GM19397 (cell line): ENCODE data around the gene PRKG1.
"Not testable (repeated sequence)": the region's sequence is repeated elsewhere in the genome, so short reads cannot be mapped to it uniquely, and the experiment has no call there.

Source experiments
- ATAC-seq: cut with Tn5 transposase; IDR thresholded peaks from one replicate; pipeline ENCODE4 v1.9.1; 2021; ENCODE audit warnings: mild to moderate bottlenecking, moderate library complexity; ENCODE audit not compliant: unreplicated experiment

The PRKG1 gene

DNA sequence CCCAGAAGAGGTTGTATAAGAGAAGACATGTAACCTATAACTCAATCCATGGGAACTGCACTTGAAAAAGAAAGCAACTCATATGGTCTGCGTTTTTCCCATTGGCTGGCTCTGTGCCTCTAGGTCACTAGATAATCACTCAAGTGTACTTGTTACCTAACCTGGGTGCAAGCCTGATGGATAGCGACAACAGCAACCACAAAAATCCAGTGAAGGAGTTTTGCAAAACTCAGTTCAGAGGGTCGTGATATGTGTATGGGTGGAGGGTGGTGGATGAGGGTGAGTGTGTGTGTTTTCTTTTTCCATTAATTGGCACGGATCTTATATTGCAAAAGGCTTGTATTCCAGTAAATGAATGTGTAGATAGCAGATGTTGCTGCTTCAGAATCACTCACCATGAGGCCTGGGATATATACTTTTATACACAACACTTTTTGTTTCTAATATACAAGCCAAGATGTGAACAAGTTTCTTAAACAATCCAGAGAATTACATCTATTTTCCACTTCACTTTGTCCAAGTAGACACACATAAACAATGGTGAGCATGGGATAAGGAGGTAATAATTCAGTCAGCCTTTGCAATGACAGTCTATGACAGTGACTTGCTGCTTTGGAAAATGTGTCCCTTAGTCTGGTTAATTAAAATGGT is 952.9 kb downstream of the PRKG1 start:
- no peak for ATAC-seq

DNA sequence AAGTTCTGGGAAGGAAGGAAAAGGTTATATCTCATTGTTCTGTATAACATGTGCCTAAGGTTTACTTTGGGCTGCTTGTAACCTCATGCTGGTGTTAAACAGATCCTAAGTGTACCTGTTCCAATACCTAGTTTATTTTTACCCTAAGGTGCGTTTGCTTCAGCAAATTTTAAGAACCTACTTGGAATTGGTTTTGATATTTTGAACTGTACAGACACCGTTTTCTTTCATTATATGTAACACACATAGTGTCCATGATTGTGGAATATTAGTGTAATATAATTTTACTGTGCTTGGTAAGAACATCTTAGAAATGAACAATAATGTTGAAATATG is 954.2 kb downstream of the PRKG1 start:
- ATAC-seq: no peak

DNA sequence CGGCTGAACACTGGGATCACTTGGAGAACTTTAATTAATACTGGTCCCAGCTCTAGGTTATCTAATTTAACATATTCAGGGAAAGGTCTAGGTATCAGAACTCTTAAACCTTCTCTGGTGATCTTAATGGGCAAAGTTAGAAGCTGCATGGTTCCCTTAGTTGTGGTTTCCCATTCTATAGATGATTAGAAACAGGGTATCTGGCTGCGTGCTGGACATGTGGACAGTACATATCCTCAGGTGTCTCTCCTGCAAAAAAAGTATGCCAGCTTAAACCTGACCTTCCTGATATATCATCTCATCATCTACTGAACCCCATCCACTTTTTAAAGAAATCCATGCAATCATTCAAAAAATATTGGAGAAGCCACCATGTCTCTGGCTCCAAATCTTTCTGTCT is 955.3 kb downstream of the PRKG1 start:
- no peak for ATAC-seq

DNA sequence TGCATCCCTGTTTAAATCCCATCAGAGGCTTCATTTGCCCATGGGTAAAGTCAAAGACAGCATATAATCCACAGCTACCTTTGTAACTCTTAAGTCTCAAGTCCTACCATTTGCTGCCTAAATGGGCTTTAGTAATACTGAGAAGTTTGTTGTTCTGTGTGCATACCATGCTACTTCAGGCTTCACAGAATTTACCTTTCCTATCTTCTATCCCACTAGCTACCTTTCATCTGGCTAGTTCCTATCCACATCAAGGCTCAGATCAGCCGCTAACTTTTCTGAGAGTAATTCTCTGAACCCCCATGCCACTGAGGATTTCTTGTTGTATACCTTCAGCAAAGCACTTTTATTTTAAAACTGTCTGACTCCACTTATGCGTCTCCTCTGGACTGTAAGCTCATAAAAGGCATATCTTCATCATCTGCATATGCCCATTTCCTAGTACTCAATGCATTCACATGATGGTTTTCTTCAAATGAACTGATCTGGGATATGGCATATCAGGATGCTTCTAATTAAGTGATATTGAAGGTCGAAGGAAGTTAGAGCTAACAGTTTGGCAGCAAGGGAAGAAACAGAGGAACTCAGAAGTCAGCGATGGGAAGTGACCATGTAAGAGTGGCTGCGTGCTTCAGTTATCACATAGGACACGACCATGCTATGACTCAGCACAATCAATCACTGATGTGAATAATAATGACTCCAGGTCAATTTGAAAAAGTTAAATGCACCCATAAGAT is 955.9 kb downstream of the PRKG1 start:
- no peak for ATAC-seq

DNA sequence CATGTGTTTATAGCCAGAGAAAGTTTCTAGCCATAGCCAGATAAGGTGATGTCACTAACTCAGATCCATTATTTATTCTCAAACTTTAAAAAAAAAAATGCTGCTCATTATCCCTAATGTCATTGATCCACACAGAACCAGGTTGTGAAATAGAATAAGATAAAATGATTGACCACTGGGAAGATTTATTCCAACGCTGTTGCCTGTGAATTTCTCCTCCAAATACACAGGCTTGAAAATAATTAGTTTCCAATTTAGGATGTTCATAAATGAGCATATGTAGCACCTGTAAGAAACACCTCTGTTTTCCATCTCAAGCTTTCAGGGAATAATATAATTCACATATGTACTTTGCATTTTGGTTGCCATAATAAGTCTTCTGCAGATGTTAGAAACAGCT is 956.7 kb downstream of the PRKG1 start:
- ATAC-seq: no peak

DNA sequence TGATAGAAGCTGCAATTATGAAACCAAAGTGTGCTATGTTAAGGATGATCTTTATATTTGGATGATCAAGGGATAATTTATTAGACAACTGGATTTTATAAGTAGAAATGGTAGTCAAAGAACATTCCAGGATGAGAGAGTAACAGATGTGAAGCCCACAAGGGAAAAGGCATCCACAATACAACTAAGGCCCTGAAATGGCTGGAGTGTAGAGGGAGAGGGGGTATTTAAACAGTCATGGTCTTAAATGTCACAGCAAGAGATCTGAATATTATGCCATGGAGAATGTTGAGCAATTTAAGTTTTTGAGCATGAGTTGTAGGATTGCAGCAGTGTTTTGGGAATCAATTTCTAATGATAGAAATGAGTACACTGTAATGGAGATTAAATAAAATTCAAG is 957.5 kb downstream of the PRKG1 start:
- ATAC-seq: no peak

DNA sequence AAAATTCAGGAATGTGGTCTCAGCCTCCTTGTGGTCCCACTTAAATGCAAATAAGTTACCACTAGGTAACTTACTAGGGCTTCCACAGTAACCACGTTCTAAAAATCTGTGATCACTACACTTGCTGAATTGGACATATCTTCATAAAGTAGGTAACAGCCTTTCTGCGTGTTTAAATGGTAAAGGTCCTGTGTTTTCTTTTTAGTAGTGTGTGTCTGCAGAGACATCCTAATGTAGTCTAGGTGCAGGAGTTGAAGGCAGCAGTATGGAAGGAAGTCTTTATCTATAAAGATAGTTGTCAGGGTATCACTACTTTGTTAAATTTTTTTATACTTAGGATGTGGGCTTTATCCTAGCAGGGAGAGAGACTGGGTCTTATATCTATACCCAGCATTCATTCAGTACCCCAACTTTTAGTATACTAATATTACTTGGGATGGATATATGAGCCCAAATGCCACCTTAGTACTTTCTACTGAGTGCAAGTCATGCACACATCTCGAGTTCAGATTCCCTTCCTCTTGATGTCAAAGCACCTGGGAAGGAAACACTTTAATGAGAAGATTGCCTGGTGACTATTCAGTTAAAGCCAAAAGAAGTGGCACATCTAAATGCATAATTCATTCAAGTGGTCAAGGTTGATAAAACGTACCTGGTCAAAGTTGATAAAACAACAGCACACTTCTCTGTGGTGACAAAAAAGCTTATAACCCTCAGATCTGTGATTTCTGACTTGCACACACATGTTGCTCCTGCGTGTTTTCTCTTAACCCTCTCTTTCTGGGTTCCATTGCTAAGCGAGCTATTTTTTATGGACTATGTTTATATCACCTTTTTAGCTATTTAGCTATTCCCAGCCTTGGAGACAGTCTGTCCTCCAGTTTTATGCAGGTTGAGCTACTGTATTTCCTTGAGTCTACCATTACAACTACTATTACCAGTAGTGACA is 958.7 kb downstream of the PRKG1 start:
- ATAC-seq: no peak

DNA sequence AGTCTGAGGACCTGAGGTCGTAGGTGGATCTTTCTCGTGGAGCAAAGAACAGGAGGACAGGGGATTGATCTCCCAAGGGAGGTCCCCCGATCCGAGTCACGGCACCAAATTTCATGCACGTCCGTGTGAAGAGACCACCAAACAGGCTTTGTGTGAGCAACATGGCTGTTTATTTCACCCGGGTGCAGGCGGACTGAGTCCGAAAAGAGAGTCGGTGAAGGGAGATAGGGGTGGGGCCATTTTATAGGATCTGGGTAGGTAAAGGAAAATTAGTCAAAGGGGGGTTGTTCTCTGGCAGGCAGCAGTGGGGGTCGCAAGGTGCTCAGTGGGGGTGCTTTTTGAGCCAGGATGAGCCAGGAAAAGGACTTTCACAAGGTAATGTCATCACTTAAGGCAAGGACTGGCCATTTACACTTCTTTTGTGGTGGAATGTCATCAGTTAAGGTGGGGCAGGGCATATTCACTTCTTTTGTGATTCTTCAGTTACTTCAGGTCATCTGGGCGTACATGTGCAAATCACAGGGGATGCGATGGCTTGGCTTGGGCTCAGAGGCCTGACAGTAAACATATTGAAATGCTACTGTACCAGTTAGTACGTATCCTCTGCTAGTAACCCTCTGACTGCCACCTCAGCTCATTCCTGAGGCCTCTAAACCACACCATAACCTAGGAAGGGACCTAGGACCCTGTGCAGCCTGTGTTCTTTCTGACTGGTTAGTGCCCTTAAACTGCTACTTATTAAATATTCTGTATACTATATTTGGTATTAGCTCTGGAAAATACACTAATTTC is 964.9 kb downstream of the PRKG1 start:
- not testable (repeated sequence) for ATAC-seq

DNA sequence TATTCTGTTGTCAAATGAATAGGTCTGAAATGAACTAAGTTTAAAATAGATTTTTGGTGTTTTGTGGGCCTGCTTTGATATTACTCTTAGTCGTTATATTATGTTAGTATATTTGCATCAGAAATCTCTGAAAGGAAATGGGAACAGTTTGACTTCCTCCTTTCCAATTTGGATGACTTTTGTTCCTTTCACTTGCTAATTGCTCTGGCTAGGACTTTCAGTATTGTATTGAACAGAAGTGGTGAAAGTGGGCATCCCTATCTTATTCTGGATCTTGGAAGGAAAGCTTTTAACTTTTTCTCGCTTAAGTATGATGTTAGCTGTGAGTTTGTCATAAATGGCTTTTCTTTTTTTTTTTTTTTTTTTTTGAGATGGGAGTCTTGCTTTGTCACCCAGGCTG is 966.2 kb downstream of the PRKG1 start:
- no peak for ATAC-seq

DNA sequence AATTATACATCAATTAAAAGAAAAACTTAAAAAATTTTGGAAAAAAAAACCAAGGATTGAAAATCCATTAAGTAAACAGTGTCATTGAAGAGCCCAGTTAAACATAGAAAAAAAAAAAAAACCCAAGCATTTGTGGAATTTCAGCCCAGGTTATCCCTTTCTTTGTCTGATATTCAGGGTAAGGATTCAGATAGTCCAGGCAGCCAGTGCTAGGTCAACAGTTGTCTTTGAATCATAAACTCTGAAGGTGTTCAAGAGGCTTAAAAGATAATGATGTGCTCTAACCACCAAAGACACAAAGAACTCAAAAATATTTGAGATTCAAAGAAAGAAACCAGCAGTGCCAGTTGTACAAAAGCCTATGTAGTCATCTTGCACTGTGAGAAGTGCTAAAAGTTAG is 969.5 kb downstream of the PRKG1 start:
- no peak for ATAC-seq

DNA sequence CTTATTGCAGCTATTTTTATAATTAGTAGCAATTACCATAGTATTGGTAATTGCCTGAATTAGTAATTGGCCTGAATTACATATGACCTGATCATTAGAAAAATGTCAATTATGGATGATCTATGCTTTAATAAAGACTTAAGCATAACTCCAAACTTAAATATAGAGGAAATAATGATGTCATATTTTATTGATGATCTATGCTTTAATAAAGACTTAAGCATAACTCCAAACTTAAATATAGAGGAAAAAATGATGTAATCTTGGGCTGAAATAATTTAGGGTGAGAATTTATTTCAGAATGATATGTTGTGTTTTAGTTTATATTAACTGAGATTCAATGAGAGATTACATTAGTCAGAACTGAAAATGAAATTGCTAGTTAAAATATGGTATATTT is 973.8 kb downstream of the PRKG1 start:
- ATAC-seq: no peak

DNA sequence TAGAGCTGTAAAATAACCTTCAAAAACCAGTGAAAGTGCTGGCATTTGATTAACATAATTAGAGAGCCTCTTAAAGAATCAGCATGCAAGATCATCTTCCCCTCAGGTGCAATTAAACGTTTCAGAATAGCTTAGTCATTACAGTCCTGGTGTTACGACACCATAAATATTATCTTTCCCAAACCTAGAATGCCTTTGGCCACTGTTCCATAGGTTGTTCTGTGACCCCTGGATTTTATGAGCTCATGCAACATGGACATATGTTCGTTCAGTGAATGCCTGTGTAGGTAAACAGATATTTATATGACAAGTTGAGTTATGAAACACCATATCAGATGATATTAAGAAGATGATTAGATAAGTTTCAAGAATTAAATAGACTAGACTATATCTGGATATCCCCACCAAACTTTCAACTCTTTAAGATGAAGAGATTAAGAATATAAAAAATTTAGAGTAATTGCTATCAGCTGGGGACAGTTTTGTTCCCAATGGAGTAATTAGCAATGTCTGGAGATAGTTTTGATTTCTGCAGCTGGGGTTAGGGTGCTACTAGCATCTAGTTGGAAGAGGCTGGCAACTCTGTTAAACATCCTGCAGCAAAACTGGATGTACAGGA is 976.3 kb downstream of the PRKG1 start:
- no peak for ATAC-seq

DNA sequence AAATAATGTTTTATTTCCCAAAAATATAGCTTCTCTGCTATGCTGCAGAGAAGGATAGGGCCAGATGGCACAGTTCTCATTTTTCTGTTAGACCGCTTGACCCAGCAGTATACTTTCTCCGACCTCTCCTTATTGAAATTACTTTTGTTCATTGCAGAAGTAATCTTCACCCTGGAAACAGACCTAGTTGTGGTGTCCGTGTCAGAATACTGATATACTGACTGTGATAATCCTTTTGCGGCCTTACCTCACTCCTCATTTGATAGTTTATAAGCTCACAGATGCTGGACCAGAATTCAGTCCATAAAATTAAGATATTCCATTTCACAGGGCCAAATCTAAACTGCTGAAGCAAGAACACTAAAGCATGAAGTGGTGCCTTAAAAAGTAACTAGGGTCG is 979.2 kb downstream of the PRKG1 start:
- no peak for ATAC-seq

DNA sequence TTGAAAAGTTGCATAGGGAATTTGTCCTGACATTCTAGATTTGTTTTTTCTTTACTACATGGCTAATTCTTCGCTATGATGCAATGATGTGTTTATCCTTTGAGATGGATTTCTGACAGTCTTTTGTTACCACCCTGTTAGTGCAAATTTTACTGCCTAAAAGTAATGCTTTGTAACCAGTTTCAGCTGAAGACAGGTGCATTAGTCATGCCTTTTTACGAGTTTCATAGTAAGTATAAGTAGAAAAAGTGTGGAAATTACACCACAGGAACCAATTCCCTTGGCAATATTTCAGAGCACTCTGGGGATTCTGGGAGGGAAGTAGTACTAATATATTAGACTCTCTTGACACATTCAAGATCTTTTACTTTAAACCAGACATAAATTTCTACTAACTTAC is 982.0 kb downstream of the PRKG1 start:
- ATAC-seq: no peak

DNA sequence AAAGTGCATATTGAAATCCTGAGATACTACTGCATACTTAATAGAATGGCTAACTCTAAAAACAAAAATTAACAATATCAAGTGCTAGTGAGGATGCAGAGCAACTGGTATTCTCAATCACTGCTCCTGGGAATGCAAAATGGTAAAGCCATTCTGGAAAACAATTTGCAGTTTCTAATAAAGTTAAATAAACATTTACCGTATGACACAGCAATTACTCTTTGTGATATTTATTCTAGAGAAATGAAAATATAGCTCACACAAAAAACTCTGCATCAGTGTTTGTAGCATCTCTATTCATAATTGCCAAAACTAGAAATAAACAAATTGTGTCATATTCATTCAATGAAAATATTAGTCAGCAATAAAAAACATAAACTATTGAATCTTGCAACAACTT is 984.8 kb downstream of the PRKG1 start:
- ATAC-seq: no peak

DNA sequence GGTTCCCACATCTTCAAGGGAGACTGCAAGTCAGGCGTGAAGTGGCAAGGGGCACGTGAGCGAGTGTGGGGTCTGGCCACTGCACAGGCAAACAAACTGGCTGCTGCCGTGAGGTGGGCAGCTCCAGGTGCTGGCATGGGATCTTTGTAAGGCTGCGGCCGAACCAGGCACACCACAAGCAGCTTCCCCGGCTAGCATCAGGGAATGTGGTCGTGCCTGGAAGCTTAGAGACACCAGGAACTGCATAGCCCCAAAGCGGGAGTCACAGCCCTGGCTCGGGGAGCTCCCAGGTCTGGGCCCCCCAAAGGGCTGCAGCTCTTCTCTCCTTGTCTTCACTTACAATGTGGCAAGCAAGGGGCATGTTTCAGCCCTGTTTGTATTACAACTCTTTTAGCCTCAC is 988.9 kb downstream of the PRKG1 start:
- no peak for ATAC-seq

DNA sequence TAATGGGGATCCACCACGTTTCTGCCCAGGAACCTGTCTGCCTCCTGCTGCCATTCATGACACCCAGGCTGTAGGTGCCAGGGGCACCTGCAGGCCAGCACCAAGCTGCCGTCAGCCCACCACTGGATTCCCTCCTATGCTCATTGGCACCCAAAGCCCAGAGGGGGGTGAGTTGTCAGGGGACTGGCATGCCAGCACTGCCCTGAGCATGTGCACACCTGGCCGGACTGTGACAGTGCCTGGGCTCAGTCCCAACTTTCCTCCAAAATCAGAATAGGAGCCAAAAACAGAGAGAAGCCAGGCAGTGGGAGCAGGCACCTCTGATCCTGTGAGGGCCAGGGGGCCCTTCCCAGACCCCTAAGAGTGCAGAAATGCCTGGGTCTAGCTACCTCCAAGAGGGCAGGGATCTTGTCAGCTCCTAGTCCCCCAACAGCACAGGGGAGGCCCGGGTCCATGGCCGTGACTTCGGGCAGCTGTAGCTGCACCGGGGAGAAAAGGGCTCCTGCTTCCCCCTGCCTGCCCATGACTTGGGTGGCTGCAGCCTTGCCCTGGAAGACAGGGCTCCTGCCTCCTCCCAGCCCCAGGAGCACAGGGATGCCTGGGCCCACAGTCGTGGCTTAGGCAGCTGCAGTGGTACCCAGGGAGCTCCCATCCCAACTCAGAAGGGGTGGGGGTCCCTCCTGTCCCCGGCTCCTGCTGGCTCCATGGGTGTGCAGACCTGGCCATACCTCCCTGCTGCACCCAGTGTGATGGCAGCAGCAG is 990.0 kb downstream of the PRKG1 start:
- ATAC-seq: no peak

DNA sequence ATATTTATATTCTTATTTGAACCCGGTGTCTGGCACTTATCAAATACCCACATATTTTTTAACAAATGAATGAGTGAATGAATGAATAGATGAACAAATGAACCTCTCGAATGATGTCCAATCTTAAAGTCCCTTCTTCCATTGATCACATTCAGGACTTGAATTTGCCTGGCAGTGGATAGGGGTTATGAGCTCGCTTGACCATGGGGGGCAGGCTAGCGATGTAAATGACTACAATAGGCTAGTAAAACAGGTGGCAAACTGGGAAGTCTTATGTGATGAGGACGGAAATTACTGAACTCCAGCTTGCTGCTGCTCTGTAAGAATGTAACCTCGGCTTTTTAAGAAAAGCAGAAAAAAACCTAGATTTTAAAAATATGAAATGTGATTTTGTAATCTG is 992.1 kb downstream of the PRKG1 start:
- no peak for ATAC-seq

DNA sequence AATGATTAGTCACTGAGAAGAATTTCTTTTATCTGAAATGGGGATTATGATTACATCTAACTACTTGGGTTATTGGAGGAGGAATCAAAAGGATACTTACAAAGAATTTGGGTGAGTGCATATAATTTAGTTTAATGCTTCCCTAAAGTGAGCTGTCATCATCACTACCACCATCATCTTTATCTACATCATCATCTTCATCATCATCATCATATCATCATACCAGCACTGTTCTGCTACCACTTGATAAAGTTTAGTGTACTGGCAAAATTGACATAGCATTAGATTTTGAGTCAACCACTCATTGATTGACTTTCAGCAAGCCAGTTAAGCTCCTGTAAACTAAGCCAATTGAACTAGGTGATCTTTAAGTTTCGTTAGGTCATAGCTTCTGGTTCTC is 994.2 kb downstream of the PRKG1 start:
- no peak for ATAC-seq

DNA sequence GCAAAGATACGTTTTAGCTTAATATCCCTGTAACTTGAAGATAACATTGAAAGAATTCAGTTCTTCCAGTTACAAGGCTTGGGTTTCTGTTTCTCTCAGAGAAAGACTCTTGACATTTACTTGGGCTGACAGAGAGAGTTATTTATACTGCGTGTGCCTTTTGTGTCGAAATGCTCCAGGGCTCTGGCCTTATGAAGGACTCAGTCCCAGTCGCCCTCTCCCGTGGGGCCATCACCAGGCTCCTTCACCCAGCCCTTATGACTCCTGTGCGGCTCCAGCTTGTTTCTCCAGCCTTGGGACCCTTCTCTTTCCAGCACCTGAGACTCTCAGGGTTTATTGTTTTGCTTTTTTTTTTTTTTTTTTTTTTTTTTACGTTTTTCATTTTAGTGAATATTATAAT is 997.5 kb downstream of the PRKG1 start:
- no peak for ATAC-seq
